NT2/D1 (cell line): ENCODE results near the gene PRTG.

Experiments used
- DNase-seq: peaks from one replicate; pipeline ENCODE4 v3.0.0-alpha.2; 2011; ENCODE audit warnings: low read depth, low spot score
- H3K27me3 ChIP-seq: 2 replicates; pipeline ENCODE4 v1.6.0; 2011; ENCODE audit warnings: mild to moderate bottlenecking; ENCODE audit not compliant: insufficient read length, insufficient read depth
- H3K36me3 ChIP-seq: 2 replicates; pipeline ENCODE4 v1.6.1; 2011; ENCODE audit warnings: mild to moderate bottlenecking, low read length, mixed read lengths; ENCODE audit not compliant: insufficient read depth, insufficient read length
- H3K4me1 ChIP-seq: 2 replicates; pipeline ENCODE4 v1.5.1; 2011; ENCODE audit not compliant: insufficient read depth, insufficient read length
- H3K4me3 ChIP-seq: 2 replicates; pipeline ENCODE4 v1.5.1; 2011; ENCODE audit warnings: low read depth; ENCODE audit not compliant: insufficient read length
- H3K9ac ChIP-seq: 2 replicates; pipeline ENCODE4 v1.6.0; 2011; ENCODE audit warnings: low read depth; ENCODE audit not compliant: insufficient read length
- H3K9me3 ChIP-seq: 2 replicates; pipeline ENCODE4 v1.5.1; 2011; ENCODE audit warnings: mild to moderate bottlenecking, low read length; ENCODE audit not compliant: insufficient read depth
- SUZ12 ChIP-seq: IDR thresholded peaks from 2 replicates; pipeline ENCODE4 v1.6.1; 2011; ENCODE audit not compliant: insufficient read length, insufficient read depth; ENCODE audit errors: extremely low read depth
- YY1 ChIP-seq: IDR thresholded peaks from 2 replicates; pipeline ENCODE4 v1.6.1; 2011; ENCODE audit not compliant: insufficient read length, insufficient read depth
- ZNF274 ChIP-seq: IDR thresholded peaks from 2 replicates; pipeline ENCODE4 v1.6.1; 2011; ENCODE audit warnings: mild to moderate bottlenecking, low read depth, low read length

PRTG gene

DNA sequence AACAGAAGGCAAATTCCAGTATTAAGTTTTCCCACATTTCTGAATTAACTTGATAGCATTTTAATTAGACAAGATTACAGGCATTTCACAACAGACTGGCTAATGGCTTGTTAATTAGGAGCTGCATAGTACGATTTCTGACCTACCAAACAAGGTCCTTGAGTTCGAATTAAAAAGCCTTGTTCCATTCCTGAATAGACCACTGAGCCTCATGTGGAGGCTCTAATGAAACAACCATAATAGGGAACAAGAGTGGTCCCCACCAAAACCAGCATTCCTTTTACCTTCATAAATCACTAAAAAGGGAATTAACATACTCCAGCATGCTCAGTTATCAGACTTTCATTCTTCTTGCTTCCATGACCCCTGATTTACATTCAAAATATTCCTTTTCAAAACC is 66.4 kb downstream of the PRTG start:
- no peak for TF ChIP-seq SUZ12
- TF ChIP-seq ZNF274: no peak
- Histone ChIP-seq H3K4me3 (no peak overlapping the region), H3K4me1 (no peaks in the 10 kb centered on the region), H3K9ac (no peak overlapping the region), H3K36me3 (peaks cover 17% of the 10 kb centered on the region), H3K9me3 (no peaks in the 10 kb centered on the region), H3K27me3 (no peaks in the 10 kb centered on the region)
- DNase-seq: no peak

DNA sequence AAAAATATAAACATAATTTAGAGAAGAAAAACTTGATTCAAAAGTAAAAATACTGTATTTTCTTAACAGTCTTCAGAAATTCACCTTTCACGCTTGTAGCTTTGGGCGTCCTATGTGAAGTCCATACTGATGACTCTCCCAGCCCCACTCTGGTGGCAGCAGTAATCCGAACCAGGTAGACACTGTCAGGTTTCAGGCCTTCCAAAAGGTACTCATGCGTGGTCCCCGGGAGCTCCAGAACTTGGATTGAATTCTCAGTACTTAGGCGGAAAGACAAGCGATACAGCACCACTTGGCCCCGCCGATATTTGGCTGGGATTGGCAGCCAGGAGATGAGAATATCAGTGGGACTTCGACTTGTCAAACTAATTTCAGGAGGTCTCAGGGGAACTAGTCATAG is 69.7 kb downstream of the PRTG start:
- H3K36me3 ChIP-seq: peaks cover 17% of the 10 kb centered on the region
- H3K9me3 ChIP-seq: no peaks in the 10 kb centered on the region
- H3K4me1 ChIP-seq: no peaks in the 10 kb centered on the region
- no peaks in the 10 kb centered on the region for H3K27me3 ChIP-seq
- no peak for TF ChIP-seq ZNF274
- TF ChIP-seq YY1: no peak
- no peak for TF ChIP-seq SUZ12
- H3K9ac ChIP-seq: no peak overlapping the region
- DNase-seq: no peak
- H3K4me3 ChIP-seq: no peak overlapping the region

DNA sequence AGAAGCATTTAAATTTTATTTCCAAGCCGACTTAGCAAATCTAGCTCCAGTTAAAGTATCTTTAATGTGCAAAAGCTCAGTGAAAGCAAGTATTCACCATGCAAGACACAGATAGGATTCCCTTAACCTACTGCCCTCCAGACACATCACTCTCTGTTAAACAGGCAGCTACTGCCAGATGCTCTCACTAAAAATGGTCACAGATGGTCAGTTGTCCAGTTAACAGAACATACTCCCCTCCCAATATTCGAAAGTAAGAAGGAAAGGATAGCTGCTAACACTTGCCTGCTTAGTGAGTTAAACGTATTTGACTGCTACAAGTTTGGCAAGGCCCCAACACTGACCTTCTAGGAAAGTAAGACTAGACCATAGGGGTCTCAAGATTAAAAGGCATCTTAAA is 73.7 kb downstream of the PRTG start:
- Histone ChIP-seq H3K4me1 (no peaks in the 10 kb centered on the region), H3K27me3 (no peaks in the 10 kb centered on the region), H3K4me3 (no peak overlapping the region), H3K36me3 (peaks cover 17% of the 10 kb centered on the region), H3K9me3 (no peaks in the 10 kb centered on the region), H3K9ac (no peak overlapping the region)
- DNase-seq: no peak
- TF ChIP-seq SUZ12: no peak
- no peak for TF ChIP-seq YY1
- TF ChIP-seq ZNF274: no peak

DNA sequence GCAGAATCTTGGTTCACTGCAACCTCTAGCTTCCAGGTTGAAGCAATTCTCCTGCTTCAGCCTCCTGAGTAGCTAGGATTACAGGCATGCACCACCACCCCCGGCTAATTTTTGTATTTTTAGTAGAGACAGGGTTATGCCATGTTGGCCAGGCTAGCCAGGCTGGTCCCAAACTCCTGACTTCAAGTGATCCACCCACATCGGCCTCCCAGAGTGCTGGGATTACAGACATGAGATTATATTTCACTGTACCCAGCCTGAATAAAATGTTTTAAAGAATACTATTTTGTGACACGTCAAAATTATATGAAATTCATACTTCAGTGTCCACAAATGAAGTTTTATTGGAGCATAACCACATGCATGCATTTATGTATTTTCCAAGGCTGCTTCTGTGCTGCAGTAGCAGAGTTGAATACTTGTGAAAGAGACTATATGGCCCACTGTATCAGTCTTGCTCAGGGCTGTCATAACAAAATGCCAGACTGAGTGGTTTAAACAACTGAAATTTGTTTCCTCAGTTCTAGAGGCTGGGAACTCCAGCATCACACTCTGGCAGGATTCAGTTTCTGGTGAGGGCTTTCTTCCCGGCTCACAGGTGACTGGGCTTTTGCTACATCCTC is 77.2 kb downstream of the PRTG start:
- H3K9me3 ChIP-seq: no peaks in the 10 kb centered on the region
- H3K4me1 ChIP-seq: no peaks in the 10 kb centered on the region
- no peak overlapping the region for H3K9ac ChIP-seq
- no peaks in the 10 kb centered on the region for H3K27me3 ChIP-seq
- peaks cover 6% of the 10 kb centered on the region for H3K36me3 ChIP-seq
- H3K4me3 ChIP-seq: no peak overlapping the region
- TF ChIP-seq SUZ12 (no peak), ZNF274 (no peak), YY1 (no peak)
- DNase-seq: no peak

DNA sequence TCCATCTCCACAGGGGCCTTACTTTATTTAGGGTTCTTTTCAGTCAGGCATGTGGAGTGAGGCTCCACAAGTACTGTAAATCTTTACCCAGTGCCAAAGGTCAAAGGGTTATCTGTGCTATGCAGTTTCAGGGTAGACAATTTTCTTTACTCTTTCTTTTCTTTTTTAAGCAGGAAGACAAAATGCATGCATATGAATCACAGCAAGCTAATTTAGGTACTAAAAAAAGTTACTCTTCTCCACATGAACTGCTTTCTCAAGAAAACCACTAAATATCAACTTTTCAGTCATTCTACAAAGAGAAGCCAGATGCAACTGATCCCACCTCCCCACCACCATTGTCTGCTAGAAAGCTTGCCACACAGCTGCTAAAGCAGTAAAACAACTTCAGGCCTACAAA is 81.5 kb downstream of the PRTG start:
- Histone ChIP-seq H3K36me3 (no peaks in the 10 kb centered on the region), H3K9me3 (no peaks in the 10 kb centered on the region), H3K27me3 (no peaks in the 10 kb centered on the region), H3K4me1 (no peaks in the 10 kb centered on the region), H3K4me3 (no peak overlapping the region), H3K9ac (no peak overlapping the region)
- TF ChIP-seq SUZ12 (no peak), ZNF274 (no peak), YY1 (no peak)
- peak; percentile 30 for DNase-seq

DNA sequence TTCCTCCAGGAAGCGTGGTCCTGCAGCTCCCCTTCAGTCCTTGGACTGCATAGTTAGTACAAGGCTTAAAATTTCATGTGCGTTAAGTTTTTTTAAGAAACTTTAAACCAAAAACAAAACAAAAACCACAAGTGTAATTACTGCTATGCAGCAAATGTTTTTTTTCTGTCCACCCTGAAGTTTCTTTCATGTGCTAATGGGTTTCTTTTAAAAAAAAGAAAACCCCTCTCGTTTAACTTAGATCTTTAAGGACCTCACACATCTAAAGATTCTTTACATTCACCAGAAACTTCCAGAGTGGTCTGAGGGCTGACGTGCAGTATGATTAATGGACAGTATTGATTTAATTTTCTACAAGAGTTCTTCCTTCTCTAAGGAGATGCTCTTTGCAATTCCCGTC is 82.8 kb downstream of the PRTG start:
- Histone ChIP-seq H3K27me3 (no peaks in the 10 kb centered on the region), H3K36me3 (no peaks in the 10 kb centered on the region), H3K9ac (no peak overlapping the region), H3K4me3 (no peak overlapping the region), H3K9me3 (no peaks in the 10 kb centered on the region), H3K4me1 (no peaks in the 10 kb centered on the region)
- TF ChIP-seq ZNF274: no peak
- no peak for TF ChIP-seq SUZ12
- no peak for TF ChIP-seq YY1
- no peak for DNase-seq

DNA sequence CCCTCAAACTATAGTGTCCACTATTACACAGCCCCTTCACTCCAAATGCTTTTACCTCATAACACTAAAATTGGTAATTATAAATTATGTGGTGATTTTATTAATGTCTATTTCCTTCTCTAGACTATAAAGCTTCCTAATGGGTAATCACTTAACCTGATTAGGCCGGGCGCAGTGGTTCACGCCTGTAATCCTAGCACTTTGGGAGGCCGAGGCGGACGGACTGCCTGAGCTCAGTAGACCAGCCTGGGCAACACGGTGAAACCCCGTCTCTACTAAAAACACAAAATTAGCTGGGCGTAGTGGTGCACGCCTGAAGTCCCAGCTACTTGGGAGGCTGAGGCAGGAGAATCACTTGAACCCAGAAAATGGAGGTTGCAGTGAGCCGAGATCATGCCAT is 83.5 kb downstream of the PRTG start:
- no peaks in the 10 kb centered on the region for H3K27me3 ChIP-seq
- H3K36me3 ChIP-seq: no peaks in the 10 kb centered on the region
- H3K9me3 ChIP-seq: no peaks in the 10 kb centered on the region
- no peaks in the 10 kb centered on the region for H3K4me1 ChIP-seq
- TF ChIP-seq SUZ12 (no peak), ZNF274 (no peak), YY1 (no peak)
- H3K4me3 ChIP-seq: no peak overlapping the region
- DNase-seq: no peak
- no peak overlapping the region for H3K9ac ChIP-seq
